ENCODE results near the gene NKIRAS1.
"Not testable (repeated sequence)": the region's sequence is repeated elsewhere in the genome, so short reads cannot be mapped to it uniquely, and the experiment has no call there.

GRCh38 chr3:23871361-23871760 is 45.4 kb downstream of the NKIRAS1 start:
- TF ChIP-seq ZFP30 (CRISPR knock-in tag; IDR thresholded peaks at IDR 0.05); ZFP3 (CRISPR knock-in tag; IDR thresholded peaks at IDR 0.05); CREB5 (CRISPR knock-in tag; IDR thresholded peaks at IDR 0.05; ENCODE audit: low read depth); PATZ1 (CRISPR knock-in tag; IDR thresholded peaks at IDR 0.05; ENCODE audit: borderline replicate concordance); PPARA (CRISPR knock-in tag; IDR thresholded peaks at IDR 0.05; ENCODE audit: borderline replicate concordance); BACH2 (CRISPR knock-in tag; IDR thresholded peaks at IDR 0.05; ENCODE audit: borderline replicate concordance); ISL1 (CRISPR knock-in tag; IDR thresholded peaks at IDR 0.05); POU6F1 (CRISPR knock-in tag; IDR thresholded peaks at IDR 0.05; ENCODE audit: borderline replicate concordance, low read depth); CSDC2 (CRISPR knock-in tag; IDR thresholded peaks at IDR 0.05); ESRRG (CRISPR knock-in tag; IDR thresholded peaks at IDR 0.05); ARNTL (CRISPR knock-in tag; IDR thresholded peaks at IDR 0.05; ENCODE audit: borderline replicate concordance, low read depth); CSRNP3 (CRISPR knock-in tag; IDR thresholded peaks at IDR 0.05): not testable (repeated sequence)

Data from SK-N-SH treated with all-trans-retinoic acid at 6 μM for 48 hours (cell line).